NCI-H2029 (cell line): ENCODE results near the gene MXI1.

Source experiments
- DNase-seq: peaks from one replicate; lab custom pipeline; 2025; lab: John Stamatoyannopoulos, UW

MXI1 gene

DNA sequence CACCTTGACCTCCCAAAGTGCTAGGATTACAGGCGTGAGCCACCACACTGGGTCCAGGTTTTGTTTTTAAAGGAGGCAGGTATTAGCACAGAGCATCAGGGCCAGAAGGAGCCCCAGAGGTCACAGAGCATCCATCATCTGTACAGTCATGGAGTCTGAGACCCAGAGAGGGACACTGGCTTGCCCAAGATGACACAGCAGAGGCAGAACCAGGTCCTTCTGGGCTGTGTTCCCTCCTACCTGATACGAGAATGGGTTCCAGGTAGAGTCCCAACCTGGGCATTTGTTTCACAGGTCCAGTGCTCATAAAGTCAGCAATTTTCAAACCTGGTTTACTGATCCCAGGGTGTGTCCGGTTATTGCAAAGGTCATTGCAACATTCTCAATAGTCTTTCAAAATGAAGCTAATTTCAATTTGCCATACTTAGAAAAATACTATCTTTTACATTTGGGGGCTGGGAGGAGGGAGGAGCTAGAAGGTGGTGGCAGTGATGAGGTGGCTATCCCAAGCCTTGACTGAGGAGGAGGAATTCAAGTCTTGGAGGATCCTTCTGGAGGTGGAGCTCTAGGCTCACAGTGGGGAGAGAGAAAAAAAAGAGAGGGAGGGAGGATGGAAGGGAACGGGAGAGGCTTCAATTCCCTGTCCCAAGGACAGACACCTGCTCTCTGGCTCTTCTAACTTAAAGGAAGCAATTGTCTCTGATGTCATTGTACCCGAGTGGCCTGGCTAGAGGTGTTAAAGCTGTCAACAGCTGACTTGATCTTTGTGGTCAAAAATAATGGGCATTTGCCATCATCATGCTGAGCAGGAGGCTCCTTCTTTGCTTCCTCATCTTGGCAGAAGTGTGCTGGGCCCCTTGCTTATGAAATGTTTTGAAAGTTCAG lies 8.1 kb downstream of the MXI1 start:
- no peak for DNase-seq

- DNase-seq: no peak
These were observed 8.8 kb downstream of the MXI1 start for GRCh38 chr10:110216240-110216639.

- DNase-seq: no peak
These were observed 9.7 kb downstream of the MXI1 start for GRCh38 chr10:110216942-110217661.

DNA sequence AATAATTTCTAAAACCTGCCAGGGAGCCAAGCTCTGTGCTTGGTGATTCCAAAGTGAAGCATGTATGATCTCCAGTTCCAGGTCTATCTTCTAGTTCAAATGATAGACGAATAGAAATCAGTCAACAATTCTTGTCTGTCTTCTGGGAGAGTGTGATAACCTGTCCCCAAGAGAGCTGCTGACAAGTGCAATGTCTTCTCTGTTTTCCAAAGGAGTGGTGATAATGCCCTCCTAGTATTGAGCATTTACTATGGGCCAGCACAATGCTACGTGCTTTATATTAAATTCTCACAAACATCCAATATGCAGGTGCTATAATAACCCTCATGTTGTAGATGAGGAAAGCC lies 10.2 kb downstream of the MXI1 start:
- DNase-seq: no peak

GRCh38 chr10:110218632-110219031 lies 11.2 kb downstream of the MXI1 start:
- DNase-seq: no peak

GRCh38 chr10:110219884-110220283 lies 12.5 kb downstream of the MXI1 start:
- DNase-seq: no peak

GRCh38 chr10:110220398-110220797 lies 13.0 kb downstream of the MXI1 start:
- no peak for DNase-seq

- DNase-seq: no peak
These were observed 13.8 kb downstream of the MXI1 start for GRCh38 chr10:110221044-110221720.

- peak; percentile 20 for DNase-seq
These were observed 14.4 kb downstream of the MXI1 start for GRCh38 chr10:110221721-110222261.

- DNase-seq: no peak
These were observed 15.4 kb downstream of the MXI1 start for GRCh38 chr10:110222641-110223297.

- no peak for DNase-seq
These were observed 16.0 kb downstream of the MXI1 start for GRCh38 chr10:110223298-110223925.

GRCh38 chr10:110224992-110225391 lies 17.6 kb downstream of the MXI1 start:
- DNase-seq: no peak

DNA sequence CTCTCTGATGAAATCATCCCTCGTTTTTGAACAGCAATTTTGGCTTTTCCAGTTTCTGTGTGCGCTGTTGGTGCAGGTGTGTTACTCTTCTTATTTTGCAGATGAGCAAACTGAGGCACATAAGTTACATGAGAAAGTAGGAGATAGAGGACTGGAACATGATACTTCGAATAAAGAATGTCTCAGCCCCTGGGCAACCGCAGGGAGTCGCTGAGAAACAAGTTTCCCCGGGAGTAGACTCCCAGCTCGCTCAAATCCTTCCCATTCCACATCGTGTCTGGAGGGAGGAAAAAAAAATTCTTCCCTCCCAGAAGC lies 18.0 kb downstream of the MXI1 start:
- DNase-seq: no peak

DNA sequence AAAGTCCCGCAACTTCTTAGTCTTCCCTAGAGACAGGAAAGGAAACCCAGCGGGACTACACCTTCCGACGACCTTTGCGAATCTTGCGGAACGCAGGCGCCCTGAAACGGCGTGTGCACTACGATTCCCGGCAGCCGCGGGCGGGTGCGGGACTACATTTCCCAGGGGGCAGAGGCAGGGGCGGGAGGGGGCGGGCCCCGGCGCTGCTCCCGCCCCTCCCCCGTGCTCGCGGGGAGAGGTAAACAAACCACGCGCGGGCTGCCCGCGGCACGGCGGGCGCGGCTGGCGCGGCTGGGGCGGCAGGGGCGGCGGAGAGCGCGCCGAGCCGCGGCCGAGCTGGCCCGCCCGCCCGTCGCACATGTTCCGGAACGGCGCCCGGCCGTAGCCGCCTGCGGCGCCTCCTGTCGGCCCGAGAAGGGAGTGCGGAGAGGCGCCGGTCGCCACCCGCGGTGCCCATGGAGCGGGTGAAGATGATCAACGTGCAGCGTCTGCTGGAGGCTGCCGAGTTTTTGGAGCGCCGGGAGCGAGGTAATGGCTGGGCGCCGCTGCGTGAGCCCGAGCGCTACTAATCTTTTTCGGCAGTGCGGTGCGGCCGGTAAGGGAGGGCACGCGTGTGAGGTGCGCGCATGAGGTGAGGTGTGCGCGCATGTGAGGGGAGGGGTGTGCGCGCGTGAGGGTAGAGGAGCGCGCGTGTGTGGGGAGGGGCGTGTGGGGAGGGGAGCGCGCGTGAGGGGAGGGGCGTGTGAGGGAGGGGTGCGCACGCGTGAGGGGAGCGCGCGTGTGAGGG lies 18.5 kb downstream of the MXI1 start:
- peak; percentile 67 for DNase-seq

GRCh38 chr10:110226543-110226925 lies 19.1 kb downstream of the MXI1 start:
- DNase-seq: peak; percentile 67

- DNase-seq: no peak
These were observed 19.7 kb downstream of the MXI1 start for GRCh38 chr10:110226926-110227641.

GRCh38 chr10:110228066-110228465 lies 20.7 kb downstream of the MXI1 start:
- no peak for DNase-seq

GRCh38 chr10:110229155-110229554 lies 21.8 kb downstream of the MXI1 start:
- DNase-seq: no peak

DNA sequence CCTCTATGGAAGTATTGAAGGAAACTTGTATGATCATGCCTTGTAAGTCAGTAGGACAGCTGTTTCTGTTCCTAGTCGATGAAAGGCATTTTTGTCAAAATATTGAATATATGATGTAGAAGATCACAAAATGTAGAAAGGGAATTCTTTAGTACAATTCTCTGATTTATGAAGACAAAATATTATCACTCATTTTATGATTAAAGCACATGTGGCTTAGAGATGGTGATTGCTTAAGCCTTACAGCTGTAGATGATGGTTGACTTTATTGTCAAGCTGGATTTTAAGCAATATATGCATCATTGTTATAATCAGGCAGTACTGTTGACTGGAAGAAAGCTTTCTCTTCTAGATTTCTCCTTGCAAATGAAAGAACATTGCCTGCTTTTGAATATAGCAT lies 26.4 kb downstream of the MXI1 start:
- no peak for DNase-seq

- DNase-seq: no peak
These were observed 30.6 kb downstream of the MXI1 start for GRCh38 chr10:110237894-110238480.
